M059J (cell line): ENCODE measurements around the gene VSTM2B. TPM values are rescaled to one million over a fixed set of nuclear protein-coding genes. Genes with fewer than 3 reads are reported as not detected.
"Not testable (repeated sequence)": the region's sequence is repeated elsewhere in the genome, so short reads cannot be mapped to it uniquely, and the experiment has no call there.

Source experiments
- DNase-seq: peaks from one replicate; pipeline ENCODE4 v3.0.0-alpha.2; 2012; ENCODE audit warnings: low read depth
- total RNA-seq: library from RNA; depleted of rRNA; stranded (reverse); fragments of >200 nt; shearing (Covaris generic); gene quantifications from 2 replicates; pipeline ENCODE4 v1.2.3, GENCODE V29; 2014

The VSTM2B gene
- total RNA-seq, 1 experiment from 2014 or later = not detected

- no peak for DNase-seq
Observed at GRCh38 chr19:29530540-29531457, 5.0 kb downstream of the VSTM2B start.

DNA sequence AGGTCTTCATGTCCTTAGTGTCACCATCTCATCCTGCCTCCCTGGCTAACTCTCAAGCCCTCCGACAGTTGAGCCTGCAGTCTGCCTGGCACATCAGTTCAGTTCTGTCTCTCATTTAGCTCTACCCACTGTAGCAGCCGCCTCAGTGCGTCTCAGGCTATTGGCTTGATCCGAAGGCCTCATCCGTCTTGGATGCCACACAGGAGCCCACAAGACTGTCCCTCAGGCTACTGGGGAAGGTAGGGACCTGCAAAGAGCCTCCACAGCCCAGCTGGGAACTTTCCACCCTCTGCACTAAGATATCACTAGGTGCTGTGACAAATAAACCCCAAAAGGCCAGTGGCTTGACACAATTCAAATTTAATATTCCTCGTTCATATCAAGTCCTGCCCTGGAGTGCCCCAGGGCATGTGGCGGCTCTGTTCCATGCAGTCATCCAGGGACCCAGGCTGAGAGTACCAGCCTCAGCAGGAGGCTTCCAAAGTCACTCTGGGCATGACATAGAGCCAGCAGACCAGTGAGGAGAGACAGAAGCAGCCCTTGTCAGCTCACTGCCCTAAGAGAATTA, 5.7 kb downstream of the VSTM2B start:
- DNase-seq = no peak

GRCh38 chr19:29532097-29532496, 6.3 kb downstream of the VSTM2B start:
- DNase-seq = no peak

DNA sequence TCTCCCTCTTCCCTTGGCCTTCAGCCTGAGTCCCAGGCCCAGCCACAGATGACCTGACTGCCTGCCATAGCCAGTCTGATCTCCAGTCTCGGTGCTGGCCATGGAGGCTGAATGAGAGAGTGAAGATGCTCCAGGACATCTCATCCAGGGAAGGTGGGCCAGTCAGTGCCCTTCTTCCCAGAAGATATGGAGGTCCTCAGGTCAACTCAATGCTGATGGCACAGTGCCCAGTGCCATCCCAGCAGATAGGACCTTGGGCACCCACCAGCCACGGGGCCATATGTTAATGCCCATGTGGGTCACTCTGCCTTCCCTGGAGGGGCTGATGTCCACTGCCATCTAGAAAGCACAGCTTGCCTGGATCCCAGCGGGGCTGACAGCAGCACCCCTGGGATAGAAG, 7.2 kb downstream of the VSTM2B start:
- DNase-seq = no peak

GRCh38 chr19:29533578-29534544, 8.1 kb downstream of the VSTM2B start:
- no peak for DNase-seq

DNA sequence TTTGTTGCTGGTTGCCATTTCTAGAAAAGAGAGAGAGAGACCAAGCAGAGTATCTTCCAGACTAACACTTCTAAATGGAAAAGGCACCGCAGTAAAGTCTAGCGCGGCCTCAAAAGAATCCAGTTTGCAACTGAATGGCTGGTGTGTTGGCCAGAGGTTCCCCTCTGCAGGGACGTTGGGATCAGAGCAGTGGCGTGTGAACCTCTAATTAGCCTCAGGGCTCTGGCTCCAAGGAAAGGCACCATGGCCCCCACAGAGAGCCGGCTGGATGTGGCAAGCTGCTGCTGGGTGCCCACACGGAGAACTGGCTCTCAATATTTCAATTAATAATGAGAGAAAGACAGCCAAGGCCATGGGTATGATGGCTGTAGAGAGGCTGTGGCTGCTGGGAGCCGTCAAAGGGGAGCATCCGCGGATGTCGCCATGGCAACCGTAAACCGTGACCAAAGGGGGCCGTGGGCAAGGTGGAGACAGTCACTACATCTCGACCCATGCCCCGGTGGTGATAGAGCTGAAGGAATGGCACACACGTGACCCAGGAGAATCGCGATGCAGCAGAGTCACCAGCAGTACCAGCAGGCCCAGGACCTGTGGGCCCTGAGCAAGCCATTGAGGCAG, 9.5 kb downstream of the VSTM2B start:
- DNase-seq = no peak

GRCh38 chr19:29535984-29536508, 10.3 kb downstream of the VSTM2B start:
- DNase-seq = no peak

GRCh38 chr19:29537181-29537580, 11.4 kb downstream of the VSTM2B start:
- no peak for DNase-seq

DNA sequence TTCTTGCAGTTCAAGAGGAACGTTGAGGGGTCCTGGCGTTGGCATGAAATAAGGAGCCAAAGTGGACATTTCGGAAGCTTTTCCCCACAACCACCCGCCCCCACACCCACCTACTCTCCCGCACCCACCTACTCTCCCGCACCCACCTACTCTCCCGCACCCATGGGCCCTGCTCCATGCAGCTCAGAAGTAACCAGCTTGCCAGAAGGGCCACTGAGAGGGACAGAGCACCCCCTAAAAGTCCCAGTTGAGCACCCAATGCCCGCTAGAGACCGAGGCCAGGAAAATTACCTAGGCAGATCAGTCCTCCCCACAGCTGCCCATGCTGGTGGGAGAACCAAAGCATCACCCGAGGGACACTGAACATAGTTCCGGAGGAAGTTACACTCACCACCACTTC, 11.8 kb downstream of the VSTM2B start:
- no peak for DNase-seq

- no peak for DNase-seq
Observed at GRCh38 chr19:29538146-29538545, 12.4 kb downstream of the VSTM2B start.

DNA sequence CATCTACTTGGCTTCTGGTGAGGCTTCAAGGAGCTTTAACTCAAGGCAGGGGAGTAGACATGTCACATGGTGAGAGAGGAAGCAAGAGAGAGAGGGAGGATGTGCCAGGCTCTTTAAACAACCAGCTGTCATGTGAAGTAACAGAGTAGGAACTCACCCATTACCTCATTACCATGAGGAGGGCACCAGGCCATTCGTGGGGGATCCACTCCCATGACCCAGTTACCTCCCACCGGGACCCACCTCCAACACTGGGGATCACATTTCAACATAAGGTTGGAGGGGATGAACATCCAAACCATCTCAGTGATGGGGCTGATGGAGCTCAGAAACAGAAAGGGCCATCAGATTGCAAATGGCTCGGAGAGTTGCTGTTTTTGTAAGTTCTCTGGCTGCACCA, 12.9 kb downstream of the VSTM2B start:
- DNase-seq = no peak

- DNase-seq = no peak
Observed at GRCh38 chr19:29539131-29539530, 13.3 kb downstream of the VSTM2B start.

- DNase-seq = no peak
Observed at GRCh38 chr19:29539670-29540069, 13.9 kb downstream of the VSTM2B start.

GRCh38 chr19:29540114-29540513, 14.3 kb downstream of the VSTM2B start:
- no peak for DNase-seq

DNA sequence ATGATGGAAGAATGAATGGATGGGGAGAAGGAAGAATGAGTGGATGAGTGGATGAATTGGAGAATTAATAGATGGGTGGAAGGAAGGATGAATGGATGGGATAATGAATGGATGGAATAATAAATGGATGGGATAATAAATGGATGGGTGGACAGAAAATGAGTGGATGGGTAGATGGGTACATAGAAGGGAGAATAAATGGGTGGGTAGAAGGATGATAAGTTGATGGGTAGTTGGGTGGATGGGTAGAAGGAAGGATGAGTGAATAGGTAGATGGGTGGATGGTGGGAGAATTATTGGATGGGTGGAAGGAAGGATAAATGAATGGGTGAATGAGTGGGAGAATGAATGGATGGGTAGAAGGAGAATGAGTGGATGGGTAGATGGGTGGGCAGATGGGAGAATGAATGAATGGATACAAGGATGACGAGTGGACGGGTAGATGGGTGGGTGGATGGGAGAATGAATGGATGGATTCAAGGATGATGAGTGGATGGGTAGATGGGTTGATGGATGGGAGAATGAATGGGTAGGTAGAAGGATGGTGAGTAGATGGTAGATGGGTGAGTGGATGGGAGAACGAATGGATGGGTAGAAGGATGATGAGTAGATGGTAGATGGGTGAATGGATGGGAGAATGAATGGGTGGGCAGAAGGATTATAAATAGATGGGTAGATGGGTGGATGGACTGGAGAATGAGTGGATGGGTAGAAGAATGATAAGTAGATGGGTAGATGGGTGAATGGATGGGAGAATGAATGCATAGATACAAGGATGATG, 15.9 kb downstream of the VSTM2B start:
- DNase-seq = no peak

DNA sequence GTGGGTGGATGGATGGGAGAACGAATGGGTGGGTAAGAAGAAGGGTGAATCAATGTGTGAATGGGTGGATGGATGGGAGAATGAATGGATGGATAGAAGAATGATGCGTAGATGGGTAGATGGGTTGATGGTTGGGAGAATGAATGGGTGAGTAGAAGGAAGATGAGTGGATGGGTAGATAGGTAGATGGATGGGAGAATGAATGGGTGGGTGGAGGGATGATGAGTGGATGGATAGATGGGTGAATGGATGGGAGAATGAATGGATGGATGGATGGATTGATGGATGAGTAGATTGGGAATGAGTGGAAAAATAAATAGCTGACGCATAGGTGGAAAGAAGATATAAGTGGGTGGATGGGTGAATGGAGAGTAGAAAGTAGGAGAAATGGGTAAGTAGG, 16.5 kb downstream of the VSTM2B start:
- no peak for DNase-seq

DNA sequence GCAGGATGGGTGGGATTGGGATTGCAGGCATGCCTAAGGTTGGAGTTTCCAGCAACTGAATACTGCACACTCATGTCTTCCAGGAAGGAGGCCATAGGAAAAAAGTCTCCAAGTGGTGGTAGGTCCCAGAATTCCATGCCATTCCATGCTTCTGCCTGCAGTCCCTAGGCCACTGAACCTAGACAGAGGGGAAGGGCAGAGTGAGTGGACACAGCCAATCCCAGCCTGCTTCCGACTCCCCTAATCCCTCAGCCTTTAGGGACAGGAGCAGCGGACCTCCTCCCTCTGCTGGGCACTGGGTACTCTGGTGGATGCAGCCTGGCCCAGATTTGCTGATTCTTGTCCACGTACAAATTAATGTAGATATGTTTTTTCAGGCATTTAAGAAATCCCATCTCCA, 17.0 kb downstream of the VSTM2B start:
- no peak for DNase-seq

DNA sequence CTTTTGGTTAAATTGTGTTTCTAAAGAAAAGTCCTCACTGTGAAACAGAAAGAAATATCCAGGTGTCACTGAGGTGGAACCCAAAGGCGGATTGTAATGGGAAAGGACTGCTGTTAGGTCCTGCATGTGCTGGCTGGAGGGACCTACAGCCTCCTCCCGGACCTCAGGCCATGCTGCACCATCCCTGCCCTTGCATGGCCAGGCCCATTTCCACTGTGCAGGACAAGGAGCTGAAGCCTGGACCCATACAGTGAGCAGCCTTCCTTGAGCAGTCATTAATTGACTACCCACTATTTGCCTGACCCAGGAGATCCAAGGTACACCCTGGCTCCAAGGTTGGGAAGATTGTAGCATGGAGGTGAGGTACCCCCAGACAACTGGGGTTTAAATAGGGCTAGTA, 17.6 kb downstream of the VSTM2B start:
- DNase-seq = no peak

DNA sequence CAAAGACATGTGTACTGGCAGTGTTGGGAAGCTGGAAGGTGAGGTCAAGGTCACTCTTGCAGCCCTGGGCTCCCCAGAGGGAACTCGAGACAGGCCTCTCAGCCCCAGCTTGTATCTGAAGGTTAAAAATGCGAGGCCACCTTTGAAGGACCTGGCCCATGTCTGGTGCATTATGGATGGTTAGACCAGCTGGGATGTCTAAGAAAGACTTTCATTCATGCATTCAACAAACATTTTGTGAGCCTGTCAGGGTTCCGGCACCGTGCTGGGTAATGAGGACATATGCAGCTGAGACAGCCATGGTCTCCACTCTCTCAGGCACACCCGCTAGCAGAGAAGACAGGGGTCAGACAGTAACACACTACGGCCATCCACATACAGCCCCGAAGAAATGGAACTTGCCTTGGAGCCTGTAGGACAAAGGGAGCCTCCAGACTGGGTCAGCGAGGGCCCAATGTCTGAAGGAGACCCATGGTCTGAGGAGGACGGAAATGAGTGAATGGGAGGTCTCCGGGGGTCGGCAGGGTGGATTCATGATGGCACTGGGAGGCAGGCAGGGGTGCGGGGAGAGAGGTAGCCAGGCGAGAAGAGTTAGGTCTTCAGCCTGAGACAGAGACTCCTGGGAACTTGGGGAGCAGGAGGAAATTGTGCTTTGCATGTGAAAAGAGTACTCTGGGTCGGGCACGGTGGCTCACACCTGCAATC, 19.0 kb downstream of the VSTM2B start:
- DNase-seq = no peak

DNA sequence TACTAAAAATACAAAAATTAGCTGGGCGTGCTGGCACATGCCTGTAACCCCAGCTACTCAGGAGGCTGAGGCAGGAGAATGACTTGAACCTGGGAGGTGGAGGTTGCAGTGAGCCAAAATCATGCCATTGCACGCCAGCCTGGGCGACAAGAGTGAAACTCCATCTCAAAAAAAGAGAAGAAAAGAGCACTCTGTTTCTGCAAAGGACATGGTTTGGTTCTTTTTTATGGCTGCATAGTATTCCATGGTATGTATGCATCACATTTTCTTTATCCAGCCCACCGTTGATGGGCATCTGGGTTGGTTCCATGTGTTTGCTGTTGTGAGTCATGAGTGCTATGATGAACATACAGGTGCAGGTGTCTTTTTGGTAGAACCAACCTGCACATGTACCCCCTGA, 19.7 kb downstream of the VSTM2B start:
- not testable (repeated sequence) for DNase-seq
